SJSA1 (cell line): ENCODE data around the gene CSNK1G1. TPM values are rescaled to one million over a fixed set of nuclear protein-coding genes. Genes with fewer than 3 reads are reported as not detected.

Experiments used
- DNase-seq, 2 experiments: peaks; one replicate each; pipeline ENCODE4 v3.0.0-alpha.2; 2015 to 2020; ENCODE audit warnings: low spot score in 2 of 2, low read depth in 1 of 2
- H3K27ac ChIP-seq: fragments of 250-450 bp; sonication (Bioruptor Pico); 2 replicates; pipeline ENCODE4 v1.5.1; 2020; ENCODE audit warnings: mild to moderate bottlenecking, moderate library complexity
- H3K27me3 ChIP-seq: fragments of 250-450 bp; sonication (Bioruptor Pico); replicated peaks from 2 replicates; pipeline ENCODE4 v1.5.1; 2020; ENCODE audit warnings: mild to moderate bottlenecking, moderate library complexity
- H3K36me3 ChIP-seq: fragments of 250-450 bp; sonication (Bioruptor Pico); 2 replicates; pipeline ENCODE4 v1.5.1; 2020; ENCODE audit warnings: mild to moderate bottlenecking
- H3K4me1 ChIP-seq: fragments of 250-450 bp; sonication (Bioruptor Pico); replicated peaks from 2 replicates; pipeline ENCODE4 v1.6.1; 2021; ENCODE audit warnings: mild to moderate bottlenecking
- H3K4me3 ChIP-seq: fragments of 250-450 bp; sonication (Bioruptor Pico); 2 replicates; pipeline ENCODE4 v1.5.1; 2020; ENCODE audit warnings: mild to moderate bottlenecking
- H3K9me3 ChIP-seq: fragments of 250-450 bp; sonication (Bioruptor Pico); replicated peaks from 2 replicates; pipeline ENCODE4 v1.5.1; 2020; ENCODE audit warnings: mild to moderate bottlenecking
- total RNA-seq: library from RNA; depleted of rRNA; stranded (reverse); fragments of >200 nt; shearing (Covaris generic); gene quantifications from 2 replicates; pipeline ENCODE4 v1.2.3, GENCODE V29; 2014

CSNK1G1 gene
- total RNA-seq, 1 experiment from 2014 or later, result 14.2 TPM

DNA sequence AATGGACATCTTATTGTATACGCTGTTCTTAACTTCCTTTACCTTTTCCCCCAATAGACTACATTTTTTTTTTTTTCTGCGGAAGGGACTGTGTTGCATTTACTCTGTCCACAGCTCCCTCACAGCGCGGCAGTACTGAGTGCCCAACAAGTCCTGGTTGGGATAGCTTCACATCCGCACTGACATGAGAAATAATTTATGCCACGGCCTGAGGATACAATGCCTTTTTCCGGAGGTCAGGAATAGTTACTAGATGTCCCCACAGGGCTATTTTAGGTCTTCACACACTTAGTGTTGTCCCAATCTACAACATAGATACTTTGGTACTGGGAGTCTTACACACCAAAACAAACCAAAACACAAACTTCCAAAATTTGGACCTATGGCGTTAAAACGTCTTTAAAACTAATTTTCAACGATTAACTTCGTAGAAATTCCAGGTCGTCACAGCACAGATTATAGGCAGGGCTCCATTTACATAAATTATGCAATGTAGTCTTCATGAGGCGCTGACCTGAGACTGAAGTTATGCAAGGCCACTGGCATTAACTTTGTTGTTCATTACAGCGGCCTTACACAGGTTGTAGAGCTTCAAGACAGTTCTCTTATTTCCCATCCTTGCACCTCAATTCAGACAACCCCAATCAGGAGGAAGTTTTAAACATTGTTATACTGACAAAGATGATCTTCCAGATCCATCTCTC lies 192.2 kb downstream of the CSNK1G1 start:
- Histone ChIP-seq H3K27ac (no peak overlapping the region), H3K4me3 (peak overlapping the region; percentile 70), H3K36me3 (peaks cover 35% of the 10 kb centered on the region), H3K9me3 (no peaks in the 10 kb centered on the region), H3K27me3 (no peaks in the 10 kb centered on the region), H3K4me1 (peaks cover 17% of the 10 kb centered on the region)
- DNase-seq, result no peak

DNA sequence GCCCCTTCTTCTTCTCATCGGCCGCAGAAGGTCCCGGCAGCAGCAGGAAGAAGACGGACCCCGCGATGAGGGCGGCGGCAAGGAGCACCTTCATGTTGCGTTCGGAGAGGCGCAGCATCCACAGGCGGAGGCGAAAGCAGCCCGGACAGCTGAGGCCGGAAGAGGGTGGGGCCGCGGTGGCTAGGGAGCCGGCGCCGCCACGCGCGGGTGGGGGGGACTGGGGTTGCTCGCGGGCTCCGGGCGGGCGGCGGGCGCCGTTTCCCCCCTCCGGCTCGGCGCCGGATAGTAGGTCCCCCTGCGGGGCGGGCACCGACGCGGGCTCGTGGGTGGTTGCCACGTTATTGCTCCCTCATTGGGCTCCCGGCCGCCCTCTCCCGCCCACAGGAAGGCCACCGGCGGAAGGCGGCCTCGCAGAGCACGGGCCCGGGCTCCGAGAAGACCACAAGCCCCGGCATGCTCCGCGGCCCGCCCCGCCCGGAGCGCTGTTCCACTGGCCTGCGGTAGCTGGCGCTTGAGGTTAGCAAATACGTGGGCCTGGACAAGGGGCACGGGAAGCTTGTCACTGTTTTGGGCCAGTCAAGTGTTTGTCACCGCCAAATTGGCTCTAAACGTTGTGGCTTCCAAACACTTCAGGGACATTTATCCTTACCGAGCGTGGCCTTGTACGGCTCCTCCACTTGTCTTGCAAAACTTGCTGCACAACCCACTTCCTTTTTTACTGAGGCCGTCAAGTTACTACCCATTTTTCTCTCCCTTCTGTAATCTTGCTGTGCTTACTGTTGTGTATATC lies 192.9 kb downstream of the CSNK1G1 start, which contains the start of gene PPIB:
Gene PPIB (minus strand): TSS at position 154 of the 790 bp plus-strand sequence. CDS start 36 bp downstream, at position 118.
- Histone ChIP-seq H3K9me3 (no peaks in the 10 kb centered on the region), H3K36me3 (peaks cover 42% of the 10 kb centered on the region), H3K4me3 (peak within 1 kb of the TSS; percentile 70), H3K4me1 (peaks cover 17% of the 10 kb centered on the region), H3K27me3 (no peaks in the 10 kb centered on the region), H3K27ac (peak within 1 kb of the TSS; percentile 60)
- DNase-seq, result peak; percentile 98 to 99

DNA sequence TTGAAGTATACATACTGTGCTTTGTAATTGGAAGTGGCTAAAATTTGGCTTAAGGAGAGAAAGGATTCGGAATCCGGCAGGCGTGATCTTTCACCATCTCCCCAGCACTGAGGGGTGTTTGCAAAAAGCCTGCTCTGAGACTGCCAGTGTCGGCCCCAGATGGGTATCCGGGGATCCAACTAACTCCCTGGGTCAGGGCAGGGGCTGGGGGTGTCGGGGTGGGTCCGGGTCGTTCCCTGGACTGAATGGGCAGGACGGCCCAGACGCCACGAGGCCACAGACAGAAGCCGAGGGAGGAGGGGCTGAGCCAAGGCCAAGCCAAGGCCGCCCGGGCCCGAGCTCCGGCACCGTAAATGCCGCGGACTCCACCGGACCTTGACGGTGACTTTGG lies 193.5 kb downstream of the CSNK1G1 start:
- peak overlapping the region; percentile 70 for H3K4me3 ChIP-seq
- H3K4me1 ChIP-seq, result peaks cover 17% of the 10 kb centered on the region
- no peaks in the 10 kb centered on the region for H3K9me3 ChIP-seq
- peak overlapping the region; percentile 60 for H3K27ac ChIP-seq
- H3K36me3 ChIP-seq, result peaks cover 48% of the 10 kb centered on the region
- no peaks in the 10 kb centered on the region for H3K27me3 ChIP-seq
- DNase-seq, result no peak

DNA sequence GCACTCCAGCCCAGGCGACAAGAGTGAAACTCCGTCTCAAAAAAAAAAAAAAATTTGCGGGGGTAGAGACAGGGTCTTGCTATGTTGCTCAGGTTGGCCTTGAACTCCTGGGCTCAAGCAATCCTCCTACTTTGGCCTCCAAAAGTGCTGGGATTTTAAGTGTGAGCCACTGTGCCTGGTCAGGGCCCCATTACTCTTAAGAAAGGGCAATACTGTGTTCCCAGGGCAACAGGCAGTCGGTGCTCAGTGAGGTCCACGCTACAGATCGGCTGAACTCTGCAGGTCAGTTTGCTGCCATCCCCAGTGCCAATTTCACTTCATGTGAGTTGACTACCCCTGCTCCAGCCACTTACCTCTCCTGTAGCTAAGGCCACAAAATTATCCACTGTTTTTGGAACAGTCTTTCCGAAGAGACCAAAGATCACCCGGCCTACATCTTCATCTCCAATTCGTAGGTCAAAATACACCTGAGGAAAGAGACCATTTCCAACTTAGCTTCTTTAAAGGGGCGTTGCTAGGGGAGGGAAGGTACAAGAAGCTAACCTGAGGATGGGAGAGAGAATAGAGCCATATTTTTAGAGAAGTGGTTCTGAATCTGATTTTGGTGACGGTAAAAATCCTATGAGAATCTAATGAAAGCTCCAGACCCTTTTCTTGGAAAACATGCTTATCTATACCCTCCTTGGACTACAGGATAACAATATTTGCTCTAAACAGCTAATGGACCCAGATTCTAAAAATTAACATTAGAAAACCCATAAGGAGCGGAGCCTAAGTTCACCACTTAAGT lies 194.1 kb downstream of the CSNK1G1 start:
- Histone ChIP-seq H3K9me3 (no peaks in the 10 kb centered on the region), H3K4me3 (peak overlapping the region; percentile 70), H3K27me3 (no peaks in the 10 kb centered on the region), H3K36me3 (peaks cover 54% of the 10 kb centered on the region), H3K27ac (peak overlapping the region; percentile 60), H3K4me1 (peaks cover 17% of the 10 kb centered on the region)
- DNase-seq, result no peak

DNA sequence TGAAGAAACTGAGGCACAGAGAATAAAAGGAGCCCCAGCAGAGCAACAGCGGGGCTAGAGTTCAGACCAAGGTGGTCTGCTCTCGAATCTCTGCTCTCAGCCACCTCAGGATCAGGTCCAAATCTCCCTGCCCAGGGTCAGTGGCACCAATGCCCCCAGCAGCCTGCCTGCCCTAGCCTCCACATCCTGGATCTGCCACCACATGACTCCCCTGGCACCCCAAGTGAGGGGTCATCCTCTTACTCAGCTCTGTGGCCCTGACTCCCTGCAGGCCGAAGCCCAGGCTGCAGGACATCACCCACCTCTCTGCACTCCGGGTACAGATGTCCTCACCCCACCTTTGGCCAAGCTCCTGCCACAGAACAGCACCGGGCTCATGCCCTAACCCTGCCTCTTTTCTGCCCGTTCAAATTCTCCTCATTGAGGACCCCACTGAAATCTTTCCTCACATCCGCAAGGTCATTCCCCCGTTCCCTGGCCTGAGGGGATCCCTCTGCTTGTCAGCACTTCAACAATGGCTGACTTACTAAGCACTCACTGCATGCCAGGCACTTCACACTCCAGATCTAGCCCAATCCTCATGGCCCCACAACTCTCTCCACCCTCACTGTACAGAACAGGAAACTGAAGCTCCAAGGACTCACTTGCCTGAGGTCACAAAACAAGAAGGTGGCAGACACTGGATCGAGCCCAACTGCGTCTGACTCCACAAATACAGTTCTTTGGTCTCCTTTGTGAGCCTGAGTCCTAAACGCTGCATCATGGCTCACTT lies 197.4 kb downstream of the CSNK1G1 start:
- H3K4me1 ChIP-seq, result peaks cover 14% of the 10 kb centered on the region
- H3K27ac ChIP-seq, result no peak overlapping the region
- no peaks in the 10 kb centered on the region for H3K27me3 ChIP-seq
- H3K36me3 ChIP-seq, result peaks cover 80% of the 10 kb centered on the region
- no peak overlapping the region for H3K4me3 ChIP-seq
- H3K9me3 ChIP-seq, result no peaks in the 10 kb centered on the region
- DNase-seq, result no peak

DNA sequence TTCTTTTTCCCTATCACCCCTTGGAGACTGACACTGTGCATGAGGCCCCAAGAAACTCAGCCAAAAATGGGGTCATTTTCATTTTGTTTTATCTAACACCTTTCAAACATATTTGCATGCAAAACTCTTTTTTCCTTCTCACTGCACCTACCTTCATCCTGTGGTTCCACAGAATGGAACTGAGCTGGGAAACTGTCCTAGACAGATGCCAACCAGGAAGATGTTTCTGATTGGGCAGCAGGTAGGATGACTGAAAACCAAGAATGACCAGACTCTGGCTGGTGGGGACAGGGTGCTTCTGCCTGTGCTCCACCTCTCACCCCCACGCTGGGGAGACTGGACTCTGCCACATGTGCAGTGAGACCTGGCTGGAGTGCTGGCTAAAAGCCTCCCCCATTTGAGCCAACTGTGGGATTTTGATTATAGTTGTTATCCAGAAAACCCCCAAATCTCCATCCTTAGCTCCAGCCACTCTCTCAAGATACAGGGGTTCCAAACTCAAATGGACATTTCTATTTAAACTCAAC lies 198.3 kb downstream of the CSNK1G1 start:
- Histone ChIP-seq H3K27ac (no peak overlapping the region), H3K36me3 (peaks cover 80% of the 10 kb centered on the region), H3K9me3 (no peaks in the 10 kb centered on the region), H3K4me3 (no peak overlapping the region), H3K4me1 (peaks cover 11% of the 10 kb centered on the region; the same call in 1 of the 2 replicates), H3K27me3 (peaks cover 3% of the 10 kb centered on the region)
- no peak for DNase-seq

DNA sequence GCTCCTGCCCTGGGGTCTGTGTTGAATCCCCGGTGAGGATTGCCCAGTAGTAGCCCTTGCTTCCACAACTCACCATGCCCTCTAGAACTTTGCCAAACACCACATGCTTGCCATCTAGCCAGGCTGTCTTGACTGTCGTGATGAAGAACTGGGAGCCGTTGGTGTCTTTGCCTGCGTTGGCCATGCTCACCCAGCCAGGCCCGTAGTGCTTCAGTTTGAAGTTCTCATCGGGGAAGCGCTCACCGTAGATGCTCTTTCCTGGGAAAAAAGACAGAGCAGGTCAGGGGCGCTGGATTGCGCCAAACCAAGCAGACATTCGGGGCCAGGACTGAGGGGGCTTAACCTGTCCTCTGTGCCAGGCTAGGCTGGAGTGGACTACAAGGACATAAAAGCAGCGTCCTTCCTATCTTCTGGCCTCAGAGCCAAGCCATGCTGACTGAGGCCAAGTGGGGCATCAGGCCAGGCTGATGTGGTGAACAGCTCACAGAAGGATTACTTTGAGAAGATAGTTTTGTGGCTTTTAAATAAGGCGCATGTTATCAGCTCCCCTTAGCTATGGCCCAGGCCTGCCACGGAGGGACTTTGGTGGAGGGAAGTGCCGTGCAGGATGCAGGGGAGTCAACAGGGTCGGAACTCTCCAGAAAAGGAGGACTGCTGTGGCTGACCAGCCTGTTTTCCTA lies 199.2 kb downstream of the CSNK1G1 start:
- Histone ChIP-seq H3K4me3 (no peak overlapping the region), H3K9me3 (no peaks in the 10 kb centered on the region), H3K27ac (no peak overlapping the region), H3K27me3 (peaks cover 12% of the 10 kb centered on the region), H3K36me3 (peaks cover 75% of the 10 kb centered on the region), H3K4me1 (peaks cover 12% of the 10 kb centered on the region)
- DNase-seq, result no peak

DNA sequence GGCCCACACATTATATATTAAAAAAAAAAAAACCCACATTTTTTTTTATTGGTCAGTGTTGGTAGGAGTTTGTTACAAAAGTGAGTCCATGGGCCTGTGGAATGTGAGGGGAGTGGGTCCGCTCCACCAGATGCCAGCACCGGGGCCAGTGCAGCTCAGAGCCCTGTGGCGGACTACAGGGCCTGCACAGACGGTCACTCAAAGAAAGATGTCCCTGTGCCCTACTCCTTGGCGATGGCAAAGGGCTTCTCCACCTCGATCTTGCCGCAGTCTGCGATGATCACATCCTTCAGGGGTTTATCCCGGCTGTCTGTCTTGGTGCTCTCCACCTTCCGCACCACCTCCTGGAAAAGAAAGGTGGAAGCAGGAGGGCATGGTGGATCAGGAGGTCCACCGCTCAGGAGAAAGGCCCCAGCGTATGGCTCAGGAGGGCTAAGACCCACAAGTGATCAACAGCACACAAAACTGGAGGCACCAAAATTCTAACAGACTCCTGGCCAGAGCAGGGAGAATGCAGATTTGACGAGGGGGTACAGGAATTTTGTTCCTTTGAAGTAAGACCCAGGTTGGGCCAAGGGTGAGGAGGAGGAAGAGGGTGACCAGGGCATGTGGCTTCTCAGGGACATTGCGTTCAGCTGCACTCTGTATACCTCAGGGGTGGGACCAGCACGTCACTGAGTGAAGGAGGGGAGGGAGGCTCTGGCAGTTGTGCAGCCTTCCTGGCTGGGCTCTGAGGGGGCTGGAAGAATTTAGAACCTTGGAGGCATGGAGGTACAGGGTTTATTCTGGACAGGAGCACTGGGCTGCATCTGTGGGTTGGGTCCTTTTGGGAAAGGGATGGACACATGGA lies 199.9 kb downstream of the CSNK1G1 start:
- H3K4me3 ChIP-seq, result no peak overlapping the region
- DNase-seq, result no peak
- no peaks in the 10 kb centered on the region for H3K9me3 ChIP-seq
- peaks cover 11% of the 10 kb centered on the region for H3K4me1 ChIP-seq
- peaks cover 68% of the 10 kb centered on the region for H3K36me3 ChIP-seq
- H3K27me3 ChIP-seq, result peaks cover 14% of the 10 kb centered on the region
- H3K27ac ChIP-seq, result no peak overlapping the region

DNA sequence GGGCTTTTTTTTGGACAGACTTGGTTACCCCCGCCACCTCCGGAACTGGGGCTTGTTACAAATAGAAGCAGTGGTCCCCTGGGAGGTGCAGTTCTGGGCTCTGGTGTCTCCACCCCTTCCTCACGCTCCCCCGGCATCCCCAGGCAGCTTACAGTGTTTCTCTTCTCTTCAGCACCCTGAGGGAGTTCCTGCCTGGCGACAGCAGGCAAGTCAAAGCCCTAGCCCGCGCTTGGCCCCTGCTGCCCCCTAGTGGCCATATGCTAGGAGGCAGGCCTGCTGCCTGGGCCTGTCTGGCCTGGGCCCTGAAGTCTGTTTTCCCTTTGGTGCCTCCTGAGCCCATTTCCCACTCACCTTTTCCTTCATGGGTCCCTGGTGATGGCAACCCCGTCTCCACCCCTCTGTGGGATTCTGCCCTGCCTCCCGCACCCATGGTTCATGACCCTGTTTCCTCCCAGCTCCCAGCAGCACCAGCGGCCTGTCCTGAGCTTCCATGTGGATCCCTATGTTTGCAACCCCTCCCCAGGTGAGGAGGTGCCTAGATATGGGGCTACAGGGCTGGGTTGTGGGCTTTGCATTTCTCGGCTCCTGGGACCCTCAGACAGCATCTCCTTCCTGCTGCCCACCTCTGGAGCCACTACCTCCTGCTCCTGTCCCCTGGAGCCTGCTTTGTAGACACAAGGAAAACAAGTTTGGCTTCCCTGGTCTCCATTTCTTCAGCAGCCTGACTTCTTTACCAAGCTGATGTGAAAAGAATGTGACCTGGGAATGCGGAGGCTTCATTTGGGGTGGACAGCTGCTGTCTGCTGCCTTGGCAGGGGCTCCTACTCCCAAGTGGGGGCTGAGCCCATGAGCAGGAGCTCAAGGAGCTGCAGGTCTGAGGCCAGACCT lies 202.2 kb downstream of the CSNK1G1 start:
- no peak overlapping the region for H3K27ac ChIP-seq
- no peak overlapping the region for H3K4me3 ChIP-seq
- H3K27me3 ChIP-seq, result peaks cover 14% of the 10 kb centered on the region
- H3K9me3 ChIP-seq, result no peaks in the 10 kb centered on the region
- peaks cover 12% of the 10 kb centered on the region for H3K4me1 ChIP-seq
- peaks cover 45% of the 10 kb centered on the region for H3K36me3 ChIP-seq
- peak; percentile 76 to 90 for DNase-seq

DNA sequence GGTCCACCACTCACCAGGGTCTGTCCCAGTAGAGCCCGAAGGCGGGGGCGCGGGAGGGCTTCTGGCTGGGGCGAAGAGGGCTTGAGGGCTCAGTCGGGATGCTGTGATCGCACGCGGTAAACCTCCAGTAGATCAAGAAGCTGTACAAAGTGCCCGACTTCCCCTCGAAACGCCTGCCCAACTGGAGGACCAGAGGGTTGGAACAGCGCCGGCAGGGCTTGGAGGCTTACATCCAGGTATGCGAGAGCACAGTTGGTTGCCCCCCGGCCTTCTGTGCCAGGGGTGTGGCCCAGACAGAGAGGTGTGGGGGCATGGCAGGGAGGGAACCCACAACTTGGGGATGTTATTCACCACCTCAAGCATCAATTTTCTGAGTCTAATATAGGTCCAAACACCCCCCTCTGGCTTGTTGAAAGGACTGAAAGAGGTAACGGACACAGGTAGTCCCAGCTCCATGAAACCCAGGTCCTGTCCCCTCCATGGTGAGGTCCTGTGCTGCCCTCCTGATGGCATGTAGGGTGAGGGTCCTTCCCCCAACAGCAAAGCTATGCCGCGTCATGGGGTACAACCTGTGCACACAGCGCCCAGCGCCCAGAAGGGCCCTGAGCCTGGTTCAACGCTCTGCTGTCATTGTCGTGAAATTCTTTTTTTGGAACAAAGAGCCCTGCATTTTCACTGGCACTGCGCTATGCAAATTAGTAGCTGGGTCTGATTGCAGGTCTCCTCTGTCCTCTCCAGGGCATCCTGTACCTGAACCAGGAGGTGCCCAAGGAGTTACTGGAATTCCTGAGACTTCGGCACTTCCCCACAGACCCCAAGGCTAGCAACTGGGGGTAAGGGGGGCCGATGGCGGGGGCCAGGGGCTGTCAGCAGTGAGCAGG lies 203.2 kb downstream of the CSNK1G1 start:
- peaks cover 12% of the 10 kb centered on the region for H3K4me1 ChIP-seq
- no peak overlapping the region for H3K4me3 ChIP-seq
- H3K9me3 ChIP-seq, result no peaks in the 10 kb centered on the region
- peaks cover 14% of the 10 kb centered on the region for H3K27me3 ChIP-seq
- H3K27ac ChIP-seq, result no peak overlapping the region
- no peak for DNase-seq
- peaks cover 35% of the 10 kb centered on the region for H3K36me3 ChIP-seq
